GM15510 (cell line): Measurements from ENCODE around the gene HSPA13.

Experiments
- POLR2A ChIP-seq: IDR thresholded peaks from 3 replicates; pipeline ENCODE4 v1.6.1; 2011; ENCODE audit warnings: borderline replicate concordance; ENCODE audit not compliant: insufficient read length; ENCODE audit errors: extremely low read depth

Gene HSPA13

DNA sequence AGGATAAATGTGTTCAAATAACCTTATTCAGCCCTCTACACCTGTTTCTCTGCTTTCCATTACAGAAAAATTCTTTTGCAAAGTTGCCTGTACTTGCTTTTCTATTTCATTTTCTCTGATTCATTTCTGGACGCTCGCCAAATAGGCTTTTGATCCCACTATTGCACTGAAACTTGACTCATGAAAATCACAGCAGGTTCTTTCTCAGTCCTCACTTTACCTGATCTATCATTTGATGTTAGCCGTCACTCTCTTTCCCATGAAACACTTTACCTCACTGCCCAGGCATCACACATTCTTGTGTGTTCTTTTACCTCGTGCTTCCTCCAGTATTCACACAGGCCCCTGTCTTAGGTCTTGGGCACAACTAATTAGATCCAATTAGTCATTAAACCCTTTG lies 26.2 kb downstream of the HSPA13 start:
- TF ChIP-seq POLR2A, result no peak

DNA sequence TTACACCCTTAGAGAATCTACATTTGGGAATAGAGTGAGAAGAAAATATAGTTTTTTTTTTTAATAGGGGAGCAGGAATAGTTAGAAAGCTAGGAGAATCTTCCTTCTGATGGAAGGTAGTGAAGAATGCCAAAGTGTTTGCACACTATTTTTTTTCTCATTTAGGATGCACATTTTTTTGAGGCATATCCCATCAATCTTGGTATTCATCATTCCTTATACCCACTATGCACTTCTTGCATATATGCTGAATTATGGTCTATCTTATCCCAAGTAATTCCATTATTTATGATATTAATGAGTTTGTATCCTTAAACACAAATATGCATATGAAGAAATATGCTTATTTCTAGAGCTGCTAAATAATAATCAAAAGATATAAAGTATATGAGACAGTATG lies 28.4 kb downstream of the HSPA13 start:
- TF ChIP-seq POLR2A, result no peak

DNA sequence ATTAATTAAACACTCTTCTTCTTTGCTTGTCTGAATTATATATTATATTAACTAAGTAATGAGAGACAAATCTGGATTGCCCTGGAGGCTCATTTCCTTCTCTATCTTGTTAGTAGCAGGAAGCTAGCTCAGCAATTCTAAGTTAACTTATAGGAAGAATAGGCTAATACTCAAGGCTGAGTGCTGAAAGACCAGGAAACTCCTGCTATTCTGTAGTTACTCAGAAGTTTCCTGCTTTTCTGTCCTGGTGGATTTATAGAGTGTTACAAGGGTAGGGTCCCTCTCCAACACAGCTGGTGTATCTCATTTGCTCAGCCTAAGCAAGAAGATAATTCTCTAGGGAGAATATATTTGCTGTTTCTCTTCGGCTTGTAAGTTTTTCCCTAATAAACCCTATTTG lies 29.2 kb downstream of the HSPA13 start:
- no peak for TF ChIP-seq POLR2A

DNA sequence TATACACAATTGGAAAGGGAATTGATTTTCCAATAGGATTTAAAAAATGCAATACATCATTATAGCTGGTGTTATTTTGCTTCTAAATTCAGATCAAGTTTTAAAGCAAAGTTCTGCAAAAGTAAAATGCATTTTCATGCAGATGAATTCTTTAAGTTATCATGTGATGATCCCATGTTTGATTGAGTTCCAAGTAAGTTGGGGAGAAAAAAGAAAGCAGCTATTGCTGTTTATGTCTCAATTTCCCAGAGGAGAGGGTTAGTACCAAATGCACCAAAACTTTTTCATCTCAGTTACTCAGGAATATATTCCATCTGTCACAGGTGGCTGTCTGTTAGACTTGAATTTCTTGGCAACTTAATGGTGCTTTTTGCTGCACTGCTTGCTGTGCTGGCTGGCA lies 29.7 kb downstream of the HSPA13 start:
- TF ChIP-seq POLR2A, result no peak

DNA sequence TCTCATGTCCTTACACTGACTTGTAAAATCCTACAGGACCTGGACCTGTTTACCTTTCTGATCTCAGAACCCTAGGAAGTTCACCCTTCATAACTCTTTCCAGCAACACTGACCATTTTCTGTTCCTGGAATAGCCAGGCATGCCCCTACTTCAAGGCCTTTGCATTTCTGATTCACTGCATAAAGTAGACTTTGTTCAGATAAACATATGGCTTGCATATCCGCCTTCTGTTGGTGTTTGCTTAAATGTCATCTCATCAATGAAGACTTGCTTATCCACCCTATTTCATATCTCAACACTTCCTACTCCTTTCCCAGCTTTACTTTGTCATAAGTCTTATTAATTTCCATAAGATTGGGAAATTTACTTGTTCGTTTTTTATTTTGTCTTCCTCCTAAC lies 57.4 kb downstream of the HSPA13 start:
- no peak for TF ChIP-seq POLR2A
